Coronary artery (tissue), 2 donors: ENCODE data around the gene SMOC2.

Experiments used
- DNase-seq: peaks from one replicate; pipeline ENCODE4 v3.0.0-alpha.2; 2017; ENCODE audit warnings: low spot score
- H3K27ac ChIP-seq, 2 donors: fragments of 200-600 bp; sonication (generic); one replicate each; pipeline ENCODE4 v1.5.1; 2016 to 2019
- H3K4me3 ChIP-seq: fragments of 200-600 bp; sonication (generic); 2 replicates; pipeline ENCODE4 v1.5.1; 2016; ENCODE audit warnings: mild to moderate bottlenecking, moderate library complexity
- TF ChIP-seq, protein P1 (sequence below): fragments of 200-600 bp; sonication (generic); IDR thresholded peaks from one replicate; pipeline ENCODE4 v1.5.1; 2019; ENCODE audit warnings: antibody characterized with exemption

Gene SMOC2

GRCh38 chr6:168602576-168602975 is 161.6 kb downstream of the SMOC2 start:
- H3K4me3 ChIP-seq, result no peak overlapping the region
- no peak overlapping the region for H3K27ac ChIP-seq
- TF ChIP-seq, protein P1, sequence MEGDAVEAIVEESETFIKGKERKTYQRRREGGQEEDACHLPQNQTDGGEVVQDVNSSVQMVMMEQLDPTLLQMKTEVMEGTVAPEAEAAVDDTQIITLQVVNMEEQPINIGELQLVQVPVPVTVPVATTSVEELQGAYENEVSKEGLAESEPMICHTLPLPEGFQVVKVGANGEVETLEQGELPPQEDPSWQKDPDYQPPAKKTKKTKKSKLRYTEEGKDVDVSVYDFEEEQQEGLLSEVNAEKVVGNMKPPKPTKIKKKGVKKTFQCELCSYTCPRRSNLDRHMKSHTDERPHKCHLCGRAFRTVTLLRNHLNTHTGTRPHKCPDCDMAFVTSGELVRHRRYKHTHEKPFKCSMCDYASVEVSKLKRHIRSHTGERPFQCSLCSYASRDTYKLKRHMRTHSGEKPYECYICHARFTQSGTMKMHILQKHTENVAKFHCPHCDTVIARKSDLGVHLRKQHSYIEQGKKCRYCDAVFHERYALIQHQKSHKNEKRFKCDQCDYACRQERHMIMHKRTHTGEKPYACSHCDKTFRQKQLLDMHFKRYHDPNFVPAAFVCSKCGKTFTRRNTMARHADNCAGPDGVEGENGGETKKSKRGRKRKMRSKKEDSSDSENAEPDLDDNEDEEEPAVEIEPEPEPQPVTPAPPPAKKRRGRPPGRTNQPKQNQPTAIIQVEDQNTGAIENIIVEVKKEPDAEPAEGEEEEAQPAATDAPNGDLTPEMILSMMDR, result no peak
- no peak for DNase-seq

GRCh38 chr6:168603234-168603633 is 162.2 kb downstream of the SMOC2 start:
- TF ChIP-seq, protein P1, result no peak
- Histone ChIP-seq H3K27ac (no peak overlapping the region), H3K4me3 (no peak overlapping the region)
- DNase-seq, result no peak

GRCh38 chr6:168605964-168606363 is 165.0 kb downstream of the SMOC2 start:
- no peak overlapping the region for H3K27ac ChIP-seq
- no peak for DNase-seq
- no peak overlapping the region for H3K4me3 ChIP-seq
- TF ChIP-seq, protein P1, result no peak

DNA sequence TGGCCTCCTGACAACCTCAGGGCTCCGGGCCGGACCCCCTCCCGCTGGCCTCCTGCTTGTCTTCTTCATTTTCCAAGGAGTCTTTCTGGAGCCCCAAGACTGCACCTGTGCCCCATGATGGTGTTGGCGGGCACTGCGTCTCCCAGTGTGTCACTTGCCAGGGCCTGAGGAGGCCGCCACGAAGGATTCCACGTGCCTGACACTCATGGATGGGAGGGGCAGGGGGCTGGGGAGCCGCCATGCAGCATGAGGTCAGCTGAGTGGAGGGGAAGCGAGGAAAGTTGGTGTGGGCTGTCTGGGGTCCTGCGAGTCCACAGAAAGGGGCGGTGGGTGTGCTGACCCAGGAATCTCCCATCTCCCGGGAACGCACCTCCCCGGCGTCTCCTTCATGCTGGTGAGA is 165.7 kb downstream of the SMOC2 start:
- Histone ChIP-seq H3K4me3 (no peak overlapping the region), H3K27ac (no peak overlapping the region)
- DNase-seq, result peak; percentile 65
- TF ChIP-seq, protein P1, result no peak

DNA sequence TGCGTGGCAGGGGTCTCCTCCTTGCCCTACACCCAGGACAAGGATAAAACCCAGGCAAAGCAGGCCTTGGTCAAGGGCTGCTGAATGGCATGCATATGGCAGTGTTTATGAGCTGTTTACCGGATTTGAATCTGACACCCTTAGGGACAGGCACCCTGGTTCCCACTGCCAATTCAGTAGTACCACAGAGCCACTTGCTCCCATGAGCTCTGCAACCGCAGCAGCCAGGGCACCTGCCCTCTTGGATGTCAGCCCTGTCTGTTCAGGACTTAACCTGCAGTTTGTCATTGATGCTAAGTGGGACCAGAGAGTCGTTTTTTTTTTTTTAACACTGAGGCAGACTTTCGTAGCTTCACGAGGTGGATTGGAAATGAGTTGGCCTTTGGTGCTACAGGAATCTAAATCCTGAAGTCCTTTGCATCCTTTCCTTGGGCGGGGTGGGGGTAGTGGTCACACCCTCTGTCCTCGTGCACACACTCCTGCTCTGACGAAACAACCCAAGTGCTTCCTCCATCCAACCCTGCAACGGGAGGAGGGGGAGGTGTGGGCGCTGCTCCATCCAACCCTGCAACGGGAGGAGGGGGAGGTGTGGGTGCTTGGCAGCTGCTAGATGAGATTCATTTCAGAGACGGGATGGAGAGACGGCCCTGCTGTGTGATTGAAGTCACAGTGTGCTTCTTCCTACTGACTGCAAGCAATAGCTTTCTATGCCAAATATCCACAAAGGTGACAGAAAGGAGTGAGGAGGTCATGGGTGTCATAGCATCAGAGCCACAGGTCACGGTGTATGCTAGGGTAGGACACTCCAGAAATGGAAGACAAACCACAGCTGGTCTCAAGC is 166.5 kb downstream of the SMOC2 start:
- Histone ChIP-seq H3K27ac (no peak overlapping the region), H3K4me3 (no peak overlapping the region)
- TF ChIP-seq, protein P1, result no peak
- DNase-seq, result peak; percentile 68

- Histone ChIP-seq H3K4me3 (no peak overlapping the region), H3K27ac (no peak overlapping the region)
- TF ChIP-seq, protein P1, result no peak
Measured at GRCh38 chr6:168608113-168608400, 167.1 kb downstream of the SMOC2 start.

GRCh38 chr6:168609026-168609685 is 168.2 kb downstream of the SMOC2 start:
- Histone ChIP-seq H3K4me3 (no peak overlapping the region), H3K27ac (no peak overlapping the region)
- DNase-seq, result no peak
- TF ChIP-seq, protein P1, result no peak

More at GRCh38 chr6:168608113-168608400, 167.1 kb downstream of the SMOC2 start:
- DNase-seq, result peak; percentile 66
